T-helper 9 cell (primary cell): ENCODE data around the gene ESF1.

Source experiments
- DNase-seq: peaks from one replicate; pipeline ENCODE4 v3.0.0-alpha.2; 2020

The ESF1 gene

DNA sequence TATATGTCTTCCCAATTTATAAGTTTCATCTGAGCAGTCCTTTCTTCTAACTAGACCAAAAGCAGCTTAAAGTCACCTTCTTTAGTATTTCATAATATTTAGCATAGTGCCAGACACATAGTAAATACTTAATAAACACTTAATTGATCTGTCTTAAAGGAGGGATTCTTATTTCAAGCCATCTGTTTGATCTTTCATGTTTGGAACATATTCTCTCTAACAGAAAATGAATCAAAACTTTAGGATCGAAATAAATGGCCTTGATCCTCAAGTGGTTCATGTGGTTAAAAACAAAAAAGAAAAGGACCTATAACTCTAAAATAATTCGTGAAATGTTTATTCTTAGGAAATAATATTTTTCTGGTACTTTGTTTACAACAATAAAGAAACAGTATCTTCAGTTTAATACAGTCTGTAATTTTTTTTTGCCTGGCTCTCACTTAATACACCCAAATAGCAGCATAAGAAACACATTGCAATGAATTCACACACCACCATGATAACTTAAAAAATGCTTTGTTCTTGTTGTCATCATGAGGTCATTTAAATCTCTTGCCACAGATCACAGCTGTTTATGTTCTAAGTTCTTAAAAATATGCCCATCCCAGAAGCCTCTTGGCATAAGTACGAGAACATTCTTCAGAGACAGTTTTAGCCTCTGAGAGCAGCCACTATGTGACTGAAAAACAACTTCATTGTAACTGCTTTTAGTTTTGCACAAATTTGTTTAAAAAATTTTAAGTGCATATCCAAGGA is 48.1 kb downstream of the ESF1 start:
- DNase-seq, result no peak

DNA sequence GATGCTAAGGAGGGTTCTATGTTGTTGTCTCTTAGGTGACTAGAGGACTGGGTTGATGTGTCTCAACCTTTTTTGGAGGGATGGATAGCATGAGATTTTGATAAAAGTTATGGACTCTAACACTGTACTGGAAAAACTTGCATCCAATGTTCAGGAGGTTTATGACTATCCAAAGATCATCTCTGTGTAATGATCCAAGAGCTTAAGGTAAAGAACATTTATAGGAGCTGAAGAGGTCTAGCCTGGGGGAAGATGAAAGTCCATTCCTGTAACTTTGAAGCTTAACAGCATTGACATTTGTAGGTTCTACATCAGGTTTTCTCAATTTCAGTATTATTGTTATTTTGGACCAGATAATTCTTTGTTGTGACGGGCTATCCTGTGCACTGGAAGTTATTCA is 48.9 kb downstream of the ESF1 start:
- no peak for DNase-seq

DNA sequence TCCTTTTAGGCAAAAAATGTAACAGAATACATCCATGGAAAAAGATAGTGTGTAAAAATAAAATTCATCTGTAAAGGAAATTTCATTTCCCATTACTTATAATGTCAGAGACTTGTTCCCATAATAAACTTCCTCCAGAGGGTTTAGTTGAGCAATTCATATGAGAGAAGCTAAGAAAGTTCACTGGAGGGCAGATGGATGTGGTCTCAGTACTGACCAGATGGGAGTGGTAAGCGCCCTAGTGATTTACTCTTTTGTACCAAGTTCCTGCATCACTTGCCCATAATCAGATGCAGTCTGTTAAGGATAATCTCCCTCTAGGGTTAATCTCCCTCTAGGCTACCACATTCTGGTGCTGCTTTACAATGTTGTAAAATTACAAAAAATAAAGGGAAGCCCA is 61.7 kb downstream of the ESF1 start:
- DNase-seq, result no peak

DNA sequence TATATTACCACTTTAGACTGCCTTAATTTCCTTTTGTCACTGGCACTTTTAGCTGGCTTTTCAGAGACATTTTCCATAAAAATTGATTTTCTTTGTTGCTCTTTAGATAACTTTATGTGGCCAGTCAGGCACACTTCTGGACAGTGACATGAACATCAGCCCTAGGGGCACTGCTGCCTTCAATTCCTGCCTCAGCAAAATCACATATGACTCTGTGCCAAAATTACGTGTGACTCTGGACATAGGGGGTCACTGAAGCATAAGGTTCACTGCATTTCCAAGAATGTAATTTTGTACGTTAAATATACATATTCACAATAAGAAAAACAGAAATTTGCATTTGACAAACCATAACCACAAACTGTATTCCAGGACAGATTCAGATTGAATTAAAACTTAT is 66.5 kb downstream of the ESF1 start:
- no peak for DNase-seq

DNA sequence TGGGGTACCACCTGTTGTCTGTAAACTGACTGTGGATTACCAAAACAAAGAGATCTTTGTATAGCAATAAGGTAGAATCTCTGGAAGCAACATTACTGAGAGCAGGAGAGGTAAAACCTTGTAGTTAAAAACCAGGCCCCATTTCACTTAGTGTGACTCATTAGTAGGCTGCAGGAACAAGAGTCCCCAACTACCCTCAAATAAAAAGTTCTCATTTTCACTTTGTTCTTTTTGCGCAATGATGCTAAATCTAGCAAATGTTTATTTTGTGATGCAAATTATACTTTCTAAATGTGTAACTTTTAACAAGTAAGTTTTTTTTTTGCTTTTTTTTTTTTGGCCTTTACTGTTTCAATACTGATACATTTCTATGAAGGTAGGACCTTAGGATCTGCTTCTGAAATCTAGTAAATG is 67.1 kb downstream of the ESF1 start:
- no peak for DNase-seq

DNA sequence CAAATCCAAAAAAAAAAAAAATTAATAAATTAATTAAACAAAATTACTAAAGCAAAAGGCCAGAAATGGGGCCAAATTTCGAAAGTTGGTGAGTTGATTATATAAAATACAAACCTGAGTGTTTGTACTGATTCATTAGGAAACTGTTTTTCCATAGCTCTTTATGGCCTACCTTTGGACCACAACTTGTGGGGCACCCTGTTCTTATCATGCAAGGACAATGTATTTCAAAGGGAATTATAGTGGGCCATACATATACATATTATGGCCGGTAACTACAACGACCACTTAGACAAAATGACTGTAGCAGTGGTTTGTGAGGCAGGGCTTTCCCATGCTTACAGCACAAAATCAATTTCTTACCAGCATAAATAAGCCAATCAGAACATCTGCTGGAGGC is 69.5 kb downstream of the ESF1 start:
- DNase-seq, result no peak

DNA sequence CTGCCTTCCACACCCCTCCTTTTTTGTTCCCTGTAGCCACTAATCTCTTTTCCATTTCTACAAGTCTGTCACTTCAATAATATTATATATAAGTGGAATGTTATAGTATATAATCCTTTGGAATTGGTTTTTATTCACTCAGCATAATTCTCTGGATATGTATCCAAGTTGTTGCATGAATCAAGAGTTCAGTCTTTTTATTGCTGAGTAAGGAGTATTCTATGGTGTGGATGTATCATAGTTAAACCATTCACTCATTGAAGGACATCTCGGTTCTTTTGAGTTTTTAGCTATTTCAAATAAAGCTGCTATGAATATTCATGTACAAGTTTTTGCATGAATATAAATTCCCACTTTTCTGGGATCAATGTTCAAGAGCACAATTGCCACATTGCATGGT is 76.5 kb downstream of the ESF1 start:
- DNase-seq, result no peak

DNA sequence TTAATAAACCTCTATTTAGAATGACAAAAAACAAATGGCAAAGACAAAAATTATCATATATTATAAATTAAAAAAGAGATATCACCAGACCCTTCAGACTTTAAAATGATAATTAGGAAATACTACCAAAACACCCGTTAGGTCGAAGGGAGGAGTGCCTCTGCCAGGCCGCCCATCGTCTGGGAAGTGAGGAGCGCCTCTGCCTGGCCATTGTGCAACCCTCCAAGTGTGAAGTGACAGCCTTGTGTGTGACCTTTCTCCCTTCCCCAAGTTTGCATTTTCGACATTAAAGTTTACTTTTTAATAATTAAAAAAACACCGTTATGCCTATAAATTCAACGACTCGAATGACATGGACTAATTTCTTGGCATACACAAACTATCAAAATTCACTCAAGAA is 81.5 kb downstream of the ESF1 start:
- no peak for DNase-seq

DNA sequence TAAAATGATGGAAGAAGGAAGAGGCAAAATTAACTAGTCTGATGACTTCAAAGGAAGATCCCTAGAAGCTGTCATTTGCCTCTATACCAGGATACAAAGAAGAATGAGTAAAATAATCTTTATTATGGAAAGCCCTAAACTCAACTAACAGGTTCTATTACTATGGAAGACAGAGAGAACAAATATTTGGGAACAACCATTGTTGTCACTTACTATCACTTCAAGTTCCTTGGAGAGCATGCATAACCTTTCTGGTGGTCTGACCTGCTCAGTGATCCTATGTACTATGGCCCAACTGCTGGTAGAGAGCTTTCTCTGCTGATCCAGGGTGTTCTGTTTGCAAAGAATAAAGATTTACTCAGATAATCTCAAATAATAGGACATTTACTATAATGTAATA is 83.2 kb downstream of the ESF1 start:
- no peak for DNase-seq

DNA sequence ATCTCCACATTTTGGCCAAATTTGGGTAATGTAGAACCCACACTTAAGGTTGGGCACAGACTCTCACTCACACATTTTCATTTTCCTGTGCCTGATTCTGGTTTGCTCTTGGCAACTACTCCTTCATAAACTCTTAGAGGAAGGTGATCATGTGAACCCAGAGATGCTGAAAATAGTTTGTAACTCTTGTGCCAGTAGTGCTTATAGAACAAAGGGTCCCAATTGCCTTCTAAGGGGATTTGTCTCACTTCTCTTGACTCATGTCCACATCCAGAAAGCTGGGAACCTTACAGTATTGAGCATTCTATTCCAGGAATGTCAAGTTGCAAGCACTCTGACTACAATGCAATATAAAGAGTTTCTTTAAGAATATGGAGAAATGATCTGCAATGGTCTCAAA is 84.0 kb downstream of the ESF1 start:
- no peak for DNase-seq

DNA sequence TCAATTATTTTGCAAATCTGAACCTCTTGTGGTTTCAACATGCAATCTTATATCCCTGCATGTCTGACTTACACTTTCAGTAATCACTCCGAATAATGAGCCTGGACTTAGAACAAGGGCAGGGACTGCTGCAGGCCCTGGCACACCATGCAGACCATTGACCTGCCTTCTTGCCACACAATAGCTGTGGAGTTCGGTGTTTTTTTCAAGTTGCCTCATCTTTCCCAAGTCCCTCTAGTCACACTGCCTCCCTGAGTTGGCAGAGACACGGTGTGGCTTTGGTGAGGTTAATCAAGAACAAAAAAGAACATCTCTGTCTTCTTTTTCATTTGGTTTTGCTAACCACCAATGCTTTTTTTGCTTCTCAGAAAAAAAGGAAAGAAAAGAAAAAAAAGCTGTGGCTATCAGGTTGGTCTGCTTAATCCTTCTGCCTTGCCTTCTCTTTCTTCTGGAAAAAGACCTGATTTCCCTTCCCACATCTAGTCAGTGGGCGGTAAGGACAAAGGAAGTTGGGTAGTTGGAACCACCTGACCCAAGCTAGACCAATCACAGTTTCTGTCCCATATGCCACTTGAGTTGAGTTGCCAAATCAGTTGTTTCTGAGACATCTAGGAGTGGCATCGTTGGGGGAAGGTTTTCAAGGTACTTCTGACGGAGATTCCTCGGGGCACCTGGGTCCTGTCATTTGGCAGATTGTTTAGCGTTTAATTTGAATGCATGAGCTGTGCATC is 90.1 kb downstream of the ESF1 start:
- no peak for DNase-seq

DNA sequence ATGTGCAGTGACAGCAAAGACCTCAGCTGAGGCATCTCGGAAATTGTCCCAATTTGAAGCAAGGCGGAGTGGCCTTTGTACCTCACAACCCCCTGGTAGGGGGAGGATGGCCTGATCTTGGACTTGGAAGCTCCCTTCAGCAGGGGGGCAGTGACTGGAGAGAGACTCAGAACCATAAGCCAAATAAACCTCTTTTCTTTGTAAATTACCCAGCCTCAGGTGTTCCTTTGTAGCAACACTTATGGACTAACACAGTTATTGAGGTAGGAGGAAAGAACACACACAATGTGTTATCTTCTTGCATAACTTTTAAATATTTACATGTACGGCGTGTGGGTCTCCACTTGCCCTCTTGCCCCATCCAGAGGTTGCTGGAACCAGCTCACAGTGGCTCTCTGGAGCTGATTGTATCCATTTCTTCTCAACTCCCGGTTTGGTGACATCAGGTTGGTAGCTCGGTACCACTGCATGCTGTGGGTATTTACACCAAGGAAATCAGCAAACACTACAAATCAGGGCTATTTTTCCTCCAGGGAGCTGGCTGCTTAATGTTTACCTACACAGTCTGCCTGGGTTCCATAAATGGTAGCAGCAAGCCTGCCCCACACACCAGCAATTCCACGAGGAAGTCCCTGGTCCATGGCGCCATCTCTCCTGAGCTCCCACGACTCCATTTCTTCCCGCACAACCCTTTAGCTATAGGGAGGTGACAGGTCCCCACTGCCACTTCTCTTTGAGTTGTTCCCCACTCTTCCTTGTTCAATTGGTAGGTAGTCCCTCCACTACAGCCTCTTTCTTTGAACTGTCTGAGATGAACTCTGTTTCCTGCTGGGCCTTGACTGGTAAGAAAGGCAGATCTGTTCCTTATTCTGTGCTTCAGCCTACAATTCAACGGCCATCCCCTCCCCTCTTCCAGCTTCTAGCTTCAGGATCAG is 91.7 kb downstream of the ESF1 start:
- no peak for DNase-seq

DNA sequence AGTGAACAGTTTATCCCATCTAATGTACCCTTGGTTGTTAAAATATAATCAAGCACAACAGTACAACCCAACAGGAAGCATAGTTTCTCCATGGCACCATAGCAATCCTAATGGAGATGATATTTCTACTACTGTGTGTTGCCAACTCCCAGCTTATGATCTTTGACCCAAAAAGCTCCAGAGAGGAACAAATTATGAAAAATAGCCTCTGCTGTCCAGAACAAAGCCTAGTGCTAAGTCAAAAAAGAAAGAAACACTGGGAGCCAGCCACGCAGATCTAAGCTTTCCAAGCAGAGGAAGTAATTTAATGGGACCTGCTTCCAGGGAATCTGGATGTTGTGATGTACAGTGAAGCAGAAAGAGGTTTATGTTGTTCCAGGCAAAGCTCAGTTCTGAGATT is 93.8 kb downstream of the ESF1 start:
- DNase-seq, result no peak

DNA sequence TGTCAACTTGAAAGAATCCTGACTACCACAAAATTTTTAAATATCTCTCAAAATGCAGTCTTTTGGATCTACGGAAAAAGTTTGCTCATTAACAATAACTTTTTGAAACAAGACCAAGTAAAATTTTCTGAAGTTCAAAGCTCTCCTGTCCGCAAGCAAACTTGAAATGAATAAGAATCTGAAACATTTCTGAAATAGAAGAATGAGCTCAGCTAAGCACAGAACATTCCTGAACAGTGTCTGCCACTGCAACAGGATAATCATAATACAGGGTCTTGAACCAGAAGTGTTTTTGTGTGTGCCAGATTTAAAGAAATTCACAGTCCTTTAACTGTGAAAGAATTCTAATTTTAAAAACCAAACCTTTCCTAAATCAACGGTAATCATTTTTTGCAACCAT is 96.9 kb downstream of the ESF1 start:
- DNase-seq, result no peak

DNA sequence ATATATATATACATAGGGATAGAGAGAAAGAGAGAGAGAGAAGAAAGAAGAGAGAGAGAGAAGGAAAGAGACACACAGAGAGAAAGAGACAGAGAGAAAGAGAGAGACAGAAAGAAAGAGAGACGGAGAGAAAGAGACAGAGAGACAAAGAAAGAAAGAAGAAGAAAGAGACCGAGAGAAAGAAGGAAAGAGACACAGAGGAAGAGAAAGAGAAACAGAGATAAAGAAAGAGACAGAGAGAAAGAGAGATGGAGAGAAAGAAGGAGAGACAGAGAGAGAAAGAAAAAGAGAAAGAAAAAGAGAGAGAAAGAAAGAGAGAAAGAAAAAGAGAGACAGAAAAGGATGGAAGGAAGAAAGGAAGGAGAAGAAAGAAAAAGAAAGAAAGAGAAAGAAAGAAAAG is 99.1 kb downstream of the ESF1 start:
- no peak for DNase-seq

DNA sequence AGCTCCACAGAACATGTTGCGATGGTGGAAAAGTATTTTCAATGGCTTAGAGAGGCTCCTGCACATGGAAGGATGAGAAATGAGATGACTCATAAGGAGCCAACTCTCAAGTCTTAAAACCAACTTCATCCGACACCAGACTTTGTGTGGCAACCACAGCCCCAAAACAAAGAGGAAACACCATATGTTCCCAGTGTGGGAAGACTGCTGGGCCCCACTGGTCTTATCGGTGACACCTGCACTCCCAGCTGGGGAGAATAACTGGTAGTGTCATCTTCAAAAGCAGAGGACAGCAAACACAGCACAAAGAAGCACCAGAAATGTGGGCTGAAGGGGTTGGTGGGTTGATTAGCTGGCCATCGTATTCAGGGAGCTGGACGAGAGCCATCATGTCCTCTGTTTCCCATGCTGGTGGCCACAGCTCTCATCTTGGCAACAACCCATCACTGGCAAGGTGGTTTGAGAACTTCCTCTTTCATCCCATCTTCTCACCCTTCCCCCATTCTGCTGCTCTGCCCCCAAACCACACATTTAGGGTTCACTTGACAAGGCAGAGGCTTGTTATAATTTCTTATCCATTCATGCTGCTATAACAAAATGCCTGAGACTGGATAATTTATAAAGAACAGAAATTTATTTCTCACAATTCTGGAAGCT is 100.0 kb downstream of the ESF1 start:
- DNase-seq, result no peak

DNA sequence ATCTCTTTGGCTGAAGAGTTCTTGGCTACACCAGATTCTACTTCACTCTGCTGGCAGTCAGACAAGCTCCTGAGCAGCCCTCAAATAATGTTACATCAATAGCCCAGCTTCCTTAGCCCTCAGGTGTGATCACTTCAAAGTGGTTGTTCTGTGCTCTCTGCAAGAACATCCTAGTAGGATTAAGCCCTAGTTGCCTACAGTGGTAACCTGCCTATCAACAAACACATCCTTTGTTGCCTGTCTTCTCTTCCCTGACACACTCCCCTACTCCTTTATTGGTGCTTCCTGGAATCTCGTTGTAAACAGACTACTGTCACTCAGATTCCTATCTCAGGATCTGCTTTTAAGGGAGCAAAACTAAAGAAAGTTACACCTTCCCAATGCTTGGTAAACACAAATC is 100.9 kb downstream of the ESF1 start:
- no peak for DNase-seq

DNA sequence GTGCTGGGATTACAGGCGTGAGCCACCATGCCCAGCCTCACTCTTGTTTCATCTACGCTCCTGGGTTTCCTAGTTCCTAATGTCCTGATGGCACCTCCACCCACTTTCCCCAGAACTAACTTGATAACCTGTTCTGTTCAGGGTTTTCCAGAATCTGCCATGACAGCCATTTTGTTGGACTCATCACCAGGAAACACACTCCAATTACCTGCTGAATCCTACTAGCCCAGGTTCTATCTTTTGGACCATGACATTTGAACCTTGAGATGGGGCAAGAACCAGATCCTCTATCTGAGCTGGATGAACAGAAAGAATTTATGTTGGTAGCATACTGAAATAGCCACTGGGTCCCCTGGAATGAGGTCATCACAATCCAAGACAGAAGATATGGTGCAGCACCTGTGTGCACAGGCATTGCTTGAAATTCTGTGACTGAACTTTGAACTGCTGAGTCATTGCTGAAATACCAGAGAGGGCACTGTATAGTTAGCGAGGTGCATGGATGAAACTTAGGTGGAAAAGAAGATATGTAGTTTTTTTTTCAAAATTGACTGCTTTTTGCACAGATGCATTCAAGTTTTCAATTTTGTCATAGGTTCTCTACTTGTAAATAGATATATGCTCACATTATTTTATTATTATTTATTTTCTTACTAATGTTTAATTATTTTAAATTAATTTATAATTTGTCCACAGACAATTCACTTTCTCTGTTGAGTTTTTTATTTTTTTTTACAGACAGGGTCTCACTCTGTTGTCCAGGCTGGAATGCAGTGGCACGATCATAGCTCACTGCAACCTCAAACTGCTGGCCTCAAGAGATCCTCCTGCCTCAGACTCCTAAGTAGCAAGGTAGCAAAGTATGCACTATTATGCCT is 103.2 kb downstream of the ESF1 start:
- DNase-seq, result no peak

DNA sequence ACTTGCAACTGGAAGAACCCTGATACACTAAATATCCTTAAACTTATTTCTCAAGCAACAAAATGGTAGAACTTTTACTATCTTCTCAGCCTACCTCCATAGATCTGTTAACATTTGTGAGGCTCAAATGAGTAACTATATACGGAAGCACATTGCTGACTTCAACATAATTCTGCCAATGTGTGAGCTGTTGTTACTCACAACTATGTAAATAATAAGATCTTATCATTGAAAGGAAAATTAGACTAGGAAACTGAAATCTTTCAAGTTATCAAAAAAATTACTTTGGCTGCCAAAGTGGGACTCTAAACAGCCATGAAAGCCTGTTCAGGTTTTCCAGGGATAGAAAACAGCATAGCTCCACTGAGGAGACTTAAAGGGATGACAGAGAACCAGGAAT is 105.8 kb downstream of the ESF1 start:
- DNase-seq, result no peak

DNA sequence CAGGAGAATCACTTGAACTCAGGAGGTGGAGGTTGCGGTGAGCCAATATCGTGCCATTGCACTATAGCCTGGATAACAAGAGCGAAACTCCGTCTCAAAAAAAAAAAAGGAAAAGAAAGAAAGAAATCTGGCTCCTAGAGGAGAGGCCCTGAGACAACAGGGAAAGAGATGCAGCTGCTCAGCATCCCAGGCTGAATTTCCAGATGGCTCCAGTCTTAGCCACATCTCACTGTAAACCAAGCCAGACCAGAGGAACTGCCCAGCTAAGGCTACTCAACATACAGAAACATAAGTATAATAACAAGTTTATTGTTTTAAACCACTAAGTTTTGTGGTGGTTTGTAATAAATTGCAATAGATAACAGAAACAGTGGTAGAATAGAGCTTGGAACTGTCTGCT is 107.5 kb downstream of the ESF1 start:
- no peak for DNase-seq

DNA sequence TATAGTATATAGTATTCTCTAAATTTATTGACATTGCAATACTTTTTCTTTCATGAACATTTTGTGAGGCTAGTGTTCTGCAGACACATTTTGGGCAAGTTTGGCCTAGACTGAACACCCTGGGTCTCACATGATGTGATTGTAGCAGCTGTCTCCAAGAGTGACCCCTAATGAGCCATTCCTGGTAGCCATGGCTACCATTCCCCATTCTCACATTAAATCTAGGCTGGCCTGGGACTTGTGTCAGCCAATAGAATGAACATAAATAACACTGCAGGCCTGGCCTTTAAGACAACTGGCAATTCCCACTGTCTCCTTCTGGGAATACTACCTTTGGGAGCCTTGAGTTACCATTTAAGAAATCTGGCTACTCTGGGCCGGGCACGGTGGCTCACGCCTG is 108.0 kb downstream of the ESF1 start:
- DNase-seq, result no peak

DNA sequence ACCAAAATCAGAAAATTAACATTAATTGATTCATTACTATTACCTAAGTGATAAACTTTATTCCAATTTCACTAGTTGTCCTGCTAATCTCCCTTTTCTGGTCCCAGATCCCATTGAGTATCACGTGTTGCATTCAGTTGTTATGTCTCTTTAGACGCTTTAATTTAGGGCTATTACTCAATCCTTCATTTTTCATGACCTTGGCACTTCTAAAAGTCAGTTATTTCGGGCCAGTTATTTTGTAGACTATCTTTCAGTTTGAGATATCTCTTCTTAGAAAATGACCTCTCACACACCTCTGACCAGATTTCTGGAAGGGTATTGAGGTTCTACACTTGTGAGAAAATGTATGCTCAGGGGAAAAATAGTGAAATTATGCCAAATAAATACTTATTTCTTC is 112.0 kb downstream of the ESF1 start:
- DNase-seq, result no peak
